ENCODE data around the gene PRKCD. TPM values are rescaled to one million over a fixed set of nuclear protein-coding genes. Genes with fewer than 3 reads are reported as not detected.

PRKCD gene
- total and polyA plus RNA-seq, 2 experiments from 2014 or later: 1.8 to 9.6 TPM

DNA sequence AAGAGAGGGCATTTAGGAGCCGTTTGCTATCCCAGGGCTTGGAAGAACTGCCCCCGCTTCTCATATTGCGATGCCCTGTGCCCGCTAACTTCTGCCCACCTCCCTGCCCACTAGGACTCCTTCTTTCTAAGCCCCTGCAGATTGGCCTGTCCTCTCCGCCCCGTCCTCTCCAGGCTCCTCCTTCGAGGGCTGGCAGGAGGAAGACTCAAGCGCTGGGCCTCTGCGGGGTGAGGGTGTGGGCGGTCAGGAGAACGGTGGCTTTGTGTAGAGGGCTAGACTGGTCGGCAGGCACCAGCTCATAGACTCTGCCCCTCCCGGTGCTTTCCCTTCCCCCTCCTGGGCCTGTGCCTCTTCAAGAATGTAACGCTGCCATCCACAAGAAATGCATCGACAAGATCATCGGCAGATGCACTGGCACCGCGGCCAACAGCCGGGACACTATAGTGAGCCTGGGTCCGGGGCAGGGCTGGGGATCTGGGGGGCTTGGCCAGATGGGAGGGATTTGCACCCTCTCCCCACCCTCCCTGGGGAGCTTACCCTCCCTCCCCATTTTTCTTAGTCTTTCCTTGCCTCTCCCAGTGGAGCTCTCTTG, 21.9 kb downstream of the PRKCD start:
- no peaks in the 10 kb centered on the region for H3K9me2 ChIP-seq (ENCODE audit: insufficient read depth)
- no peak for TF ChIP-seq EZH2 (IDR thresholded peaks at IDR 0.05; ENCODE audit: insufficient read depth, poor library complexity, severe bottlenecking)
- no peak for TF ChIP-seq EZH2phosphoT487 (IDR thresholded peaks at IDR 0.05; ENCODE audit: insufficient read depth, low read depth)
- in situ Hi-C loops (cut with MboI): no loop called here
- H2AFZ ChIP-seq: no peak overlapping the region
- H3K27me3 ChIP-seq (replicated peaks; ENCODE audit: insufficient read depth): no peaks in the 10 kb centered on the region
- H3F3A ChIP-seq (ENCODE audit: insufficient read depth): no peaks in the 10 kb centered on the region
- H3K4me3 ChIP-seq: no peak overlapping the region
- no peaks in the 10 kb centered on the region for H3K9me3 ChIP-seq (ENCODE audit: low read depth)
- H3K36me3 ChIP-seq (ENCODE audit: low read depth): no peaks in the 10 kb centered on the region
- no peaks in the 10 kb centered on the region for H3K79me2 ChIP-seq (ENCODE audit: insufficient read depth)
- 91 to 93% methylated on average over 18 to 20 of the region's 20 CpGs for WGBS, 2 experiments (ENCODE audit: low coverage in 1 of 2, low lambda C conversion rate in 2 of 2, missing lambda C conversion rate in 2 of 2)
- no peaks in the 10 kb centered on the region for H3K4me1 ChIP-seq (ENCODE audit: insufficient read depth)
- no peak overlapping the region for H3K9ac ChIP-seq
- no peak overlapping the region for H3K4me2 ChIP-seq (ENCODE audit: unreplicated experiment)
- no peak for DNase-seq
- no peak overlapping the region for H3K27ac ChIP-seq
- no peaks in the 10 kb centered on the region for H4K20me1 ChIP-seq (ENCODE audit: insufficient read depth)

- in situ Hi-C loops (cut with MboI): no loop called here
- H2AFZ ChIP-seq: no peak overlapping the region
- 93 to 96% methylated on average over 7 to 9 of the region's 9 CpGs for WGBS, 2 experiments (ENCODE audit: low coverage in 1 of 2, low lambda C conversion rate in 2 of 2, missing lambda C conversion rate in 2 of 2)
- no peak overlapping the region for H3K27ac ChIP-seq
- no peaks in the 10 kb centered on the region for H4K20me1 ChIP-seq (ENCODE audit: insufficient read depth)
- DNase-seq: no peak
- no peaks in the 10 kb centered on the region for H3K4me1 ChIP-seq (ENCODE audit: insufficient read depth)
- no peaks in the 10 kb centered on the region for H3K9me2 ChIP-seq (ENCODE audit: insufficient read depth)
- TF ChIP-seq EZH2 (IDR thresholded peaks at IDR 0.05; ENCODE audit: insufficient read depth, poor library complexity, severe bottlenecking): no peak
- no peak for TF ChIP-seq EZH2phosphoT487 (IDR thresholded peaks at IDR 0.05; ENCODE audit: insufficient read depth, low read depth)
- no peaks in the 10 kb centered on the region for H3K27me3 ChIP-seq (replicated peaks; ENCODE audit: insufficient read depth)
- H3F3A ChIP-seq (ENCODE audit: insufficient read depth): no peaks in the 10 kb centered on the region
- no peaks in the 10 kb centered on the region for H3K36me3 ChIP-seq (ENCODE audit: low read depth)
- no peak overlapping the region for H3K9ac ChIP-seq
- H3K79me2 ChIP-seq (ENCODE audit: insufficient read depth): no peaks in the 10 kb centered on the region
- H3K4me2 ChIP-seq (ENCODE audit: unreplicated experiment): no peak overlapping the region
- H3K4me3 ChIP-seq: no peak overlapping the region
- H3K9me3 ChIP-seq (ENCODE audit: low read depth): no peaks in the 10 kb centered on the region
Measured at GRCh38 chr3:53183514-53183913, 22.5 kb downstream of the PRKCD start.

DNA sequence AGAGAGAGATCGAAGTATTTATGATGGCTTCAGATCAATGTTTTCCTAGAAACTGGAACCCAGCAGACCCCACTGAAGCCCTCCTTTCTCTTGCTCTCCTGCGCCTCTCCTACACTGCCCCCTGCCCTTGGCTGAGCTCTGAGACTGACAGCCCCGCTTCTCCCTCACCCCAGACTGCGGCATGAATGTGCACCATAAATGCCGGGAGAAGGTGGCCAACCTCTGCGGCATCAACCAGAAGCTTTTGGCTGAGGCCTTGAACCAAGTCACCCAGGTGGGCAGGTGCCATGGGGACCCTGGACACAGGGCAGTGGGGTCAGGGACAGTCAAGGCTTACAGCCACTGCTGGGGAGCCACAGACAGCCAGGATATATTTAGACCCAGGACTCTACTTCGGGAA, 23.7 kb downstream of the PRKCD start:
- Histone ChIP-seq H4K20me1 (ENCODE audit: insufficient read depth) (no peaks in the 10 kb centered on the region), H3K36me3 (ENCODE audit: low read depth) (no peaks in the 10 kb centered on the region), H3K4me1 (ENCODE audit: insufficient read depth) (no peaks in the 10 kb centered on the region), H3K27ac (no peak overlapping the region), H3F3A (ENCODE audit: insufficient read depth) (no peaks in the 10 kb centered on the region), H3K9me2 (ENCODE audit: insufficient read depth) (no peaks in the 10 kb centered on the region), H3K4me2 (ENCODE audit: unreplicated experiment) (no peak overlapping the region), H3K27me3 (replicated peaks; ENCODE audit: insufficient read depth) (no peaks in the 10 kb centered on the region), H2AFZ (no peak overlapping the region), H3K9ac (no peak overlapping the region), H3K79me2 (ENCODE audit: insufficient read depth) (no peaks in the 10 kb centered on the region), H3K9me3 (ENCODE audit: low read depth) (no peaks in the 10 kb centered on the region), H3K4me3 (no peak overlapping the region)
- in situ Hi-C loops (cut with MboI): no loop called here
- DNase-seq: no peak
- WGBS, 2 experiments (ENCODE audit: low coverage in 1 of 2, low lambda C conversion rate in 2 of 2, missing lambda C conversion rate in 2 of 2): 94 to 97% methylated on average over 7 of the region's 7 CpGs
- TF ChIP-seq EZH2phosphoT487 (IDR thresholded peaks at IDR 0.05; ENCODE audit: insufficient read depth, low read depth): no peak
- no peak for TF ChIP-seq EZH2 (IDR thresholded peaks at IDR 0.05; ENCODE audit: insufficient read depth, poor library complexity, severe bottlenecking)

- no peak overlapping the region for H3K9ac ChIP-seq
- H3K79me2 ChIP-seq (ENCODE audit: insufficient read depth): no peaks in the 10 kb centered on the region
- TF ChIP-seq EZH2phosphoT487 (IDR thresholded peaks at IDR 0.05; ENCODE audit: insufficient read depth, low read depth): no peak
- H3F3A ChIP-seq (ENCODE audit: insufficient read depth): no peaks in the 10 kb centered on the region
- no peak overlapping the region for H2AFZ ChIP-seq
- no peaks in the 10 kb centered on the region for H3K9me3 ChIP-seq (ENCODE audit: low read depth)
- 96 to 100% methylated on average over 16 to 20 of the region's 20 CpGs for WGBS, 2 experiments (ENCODE audit: low coverage in 1 of 2, low lambda C conversion rate in 2 of 2, missing lambda C conversion rate in 2 of 2)
- no peaks in the 10 kb centered on the region for H3K36me3 ChIP-seq (ENCODE audit: low read depth)
- no peak for DNase-seq
- no peak overlapping the region for H3K4me2 ChIP-seq (ENCODE audit: unreplicated experiment)
- H3K4me1 ChIP-seq (ENCODE audit: insufficient read depth): no peaks in the 10 kb centered on the region
- no peaks in the 10 kb centered on the region for H4K20me1 ChIP-seq (ENCODE audit: insufficient read depth)
- no peaks in the 10 kb centered on the region for H3K9me2 ChIP-seq (ENCODE audit: insufficient read depth)
- no peaks in the 10 kb centered on the region for H3K27me3 ChIP-seq (replicated peaks; ENCODE audit: insufficient read depth)
- H3K27ac ChIP-seq: no peak overlapping the region
- in situ Hi-C loops (cut with MboI): no loop called here
- no peak overlapping the region for H3K4me3 ChIP-seq
Measured at GRCh38 chr3:53185761-53186465, 24.9 kb downstream of the PRKCD start.

All from GM23248 (cell line).